Measurements from ENCODE around the gene SCYGR1.

The SCYGR1 gene

GRCh38 chr2:227416701-227417100 lies 29.0 kb upstream of the SCYGR1 start:
- Histone ChIP-seq H3K79me2 (ENCODE audit: control insufficient read depth, low read length) (no peaks in the 10 kb centered on the region), H4K20me1 (ENCODE audit: control insufficient read depth, insufficient read depth, low read depth, low read length) (no peaks in the 10 kb centered on the region), H3K4me1 (ENCODE audit: control insufficient read depth, low read length) (no peaks in the 10 kb centered on the region), H3K27ac (ENCODE audit: low read depth, low read length) (no peak overlapping the region), H3K36me3 (ENCODE audit: control insufficient read depth, low read length) (no peaks in the 10 kb centered on the region), H3K9me2 (replicated peaks; ENCODE audit: control insufficient read depth, low read length) (no peaks in the 10 kb centered on the region), H3F3A (ENCODE audit: control insufficient read depth, insufficient read depth) (no peaks in the 10 kb centered on the region), H3K4me3 (ENCODE audit: low read length) (no peak overlapping the region), H3K4me2 (ENCODE audit: low read length) (no peak overlapping the region), H3K27me3 (ENCODE audit: control insufficient read depth, low read length) (no peaks in the 10 kb centered on the region), H3K9me3 (ENCODE audit: control insufficient read depth, insufficient read depth, low read length) (no peaks in the 10 kb centered on the region)
- TF ChIP-seq EZH2phosphoT487 (IDR thresholded peaks at IDR 0.05; ENCODE audit: borderline replicate concordance, low read length) (no peak), CTCF (IDR thresholded peaks at IDR 0.05; ENCODE audit: low read depth, low read length, poor library complexity, severe bottlenecking) (no peak)

- no peak overlapping the region for H3K27ac ChIP-seq (ENCODE audit: low read depth, low read length)
- TF ChIP-seq EZH2phosphoT487 (IDR thresholded peaks at IDR 0.05; ENCODE audit: borderline replicate concordance, low read length) (no peak), CTCF (IDR thresholded peaks at IDR 0.05; ENCODE audit: low read depth, low read length, poor library complexity, severe bottlenecking) (no peak)
- H3K36me3 ChIP-seq (ENCODE audit: control insufficient read depth, low read length), result no peaks in the 10 kb centered on the region
- no peaks in the 10 kb centered on the region for H3F3A ChIP-seq (ENCODE audit: control insufficient read depth, insufficient read depth)
- no peaks in the 10 kb centered on the region for H4K20me1 ChIP-seq (ENCODE audit: control insufficient read depth, insufficient read depth, low read depth, low read length)
- H3K4me2 ChIP-seq (ENCODE audit: low read length), result no peak overlapping the region
- no peaks in the 10 kb centered on the region for H3K4me1 ChIP-seq (ENCODE audit: control insufficient read depth, low read length)
- no peaks in the 10 kb centered on the region for H3K79me2 ChIP-seq (ENCODE audit: control insufficient read depth, low read length)
- no peaks in the 10 kb centered on the region for H3K9me2 ChIP-seq (replicated peaks; ENCODE audit: control insufficient read depth, low read length)
- no peaks in the 10 kb centered on the region for H3K9me3 ChIP-seq (ENCODE audit: control insufficient read depth, insufficient read depth, low read length)
- no peak overlapping the region for H3K4me3 ChIP-seq (ENCODE audit: low read length)
- H3K27me3 ChIP-seq (ENCODE audit: control insufficient read depth, low read length), result 0 out of 2 replicates have a peak, but pooled peaks cover 3% of the 10 kb centered on the region
These were observed 28.0 kb upstream of the SCYGR1 start for GRCh38 chr2:227415538-227416424.

- no peaks in the 10 kb centered on the region for H3K9me2 ChIP-seq (replicated peaks; ENCODE audit: control insufficient read depth, low read length)
- 0 out of 2 replicates have a peak, but pooled peaks cover 3% of the 10 kb centered on the region for H3K27me3 ChIP-seq (ENCODE audit: control insufficient read depth, low read length)
- H3K4me1 ChIP-seq (ENCODE audit: control insufficient read depth, low read length), result no peaks in the 10 kb centered on the region
- no peak overlapping the region for H3K27ac ChIP-seq (ENCODE audit: low read depth, low read length)
- H3K79me2 ChIP-seq (ENCODE audit: control insufficient read depth, low read length), result no peaks in the 10 kb centered on the region
- H4K20me1 ChIP-seq (ENCODE audit: control insufficient read depth, insufficient read depth, low read depth, low read length), result no peaks in the 10 kb centered on the region
- H3K4me3 ChIP-seq (ENCODE audit: low read length), result no peak overlapping the region
- H3K4me2 ChIP-seq (ENCODE audit: low read length), result no peak overlapping the region
- H3F3A ChIP-seq (ENCODE audit: control insufficient read depth, insufficient read depth), result no peaks in the 10 kb centered on the region
- TF ChIP-seq EZH2phosphoT487 (IDR thresholded peaks at IDR 0.05; ENCODE audit: borderline replicate concordance, low read length) (no peak), CTCF (IDR thresholded peaks at IDR 0.05; ENCODE audit: low read depth, low read length, poor library complexity, severe bottlenecking) (no peak)
- no peaks in the 10 kb centered on the region for H3K9me3 ChIP-seq (ENCODE audit: control insufficient read depth, insufficient read depth, low read length)
- H3K36me3 ChIP-seq (ENCODE audit: control insufficient read depth, low read length), result no peaks in the 10 kb centered on the region
These were observed 27.1 kb upstream of the SCYGR1 start for GRCh38 chr2:227414846-227415245.

Measured in DOHH2 (cell line).